ENCODE measurements around the gene NISCH.

NISCH gene

GRCh38 chr3:52539010-52539653, 83.7 kb downstream of the NISCH start:
- Histone ChIP-seq H3K27me3 (ENCODE audit: low read depth, low read length) (no peaks in the 10 kb centered on the region), H3K9me3 (ENCODE audit: insufficient read depth, low read length) (no peaks in the 10 kb centered on the region), H3K79me2 (ENCODE audit: low read length) (peaks cover 59% of the 10 kb centered on the region), H4K20me1 (ENCODE audit: insufficient read depth, low read length) (peaks cover 8% of the 10 kb centered on the region), H3K4me3 (ENCODE audit: low read length) (no peak overlapping the region), H3K4me2 (ENCODE audit: low read length) (no peak overlapping the region), H3K9ac (ENCODE audit: low read length) (no peak overlapping the region), H2AFZ (ENCODE audit: low read depth, low read length) (no peak overlapping the region), H3K4me1 (ENCODE audit: low read length) (peaks cover 20% of the 10 kb centered on the region), H3K36me3 (replicated peaks; ENCODE audit: low read depth, low read length) (peaks cover 19% of the 10 kb centered on the region), H3K27ac (ENCODE audit: low read length) (no peak overlapping the region)
- no peak for TF ChIP-seq EZH2phosphoT487 (IDR thresholded peaks at IDR 0.05; ENCODE audit: low read depth)
- TF ChIP-seq, protein P1, sequence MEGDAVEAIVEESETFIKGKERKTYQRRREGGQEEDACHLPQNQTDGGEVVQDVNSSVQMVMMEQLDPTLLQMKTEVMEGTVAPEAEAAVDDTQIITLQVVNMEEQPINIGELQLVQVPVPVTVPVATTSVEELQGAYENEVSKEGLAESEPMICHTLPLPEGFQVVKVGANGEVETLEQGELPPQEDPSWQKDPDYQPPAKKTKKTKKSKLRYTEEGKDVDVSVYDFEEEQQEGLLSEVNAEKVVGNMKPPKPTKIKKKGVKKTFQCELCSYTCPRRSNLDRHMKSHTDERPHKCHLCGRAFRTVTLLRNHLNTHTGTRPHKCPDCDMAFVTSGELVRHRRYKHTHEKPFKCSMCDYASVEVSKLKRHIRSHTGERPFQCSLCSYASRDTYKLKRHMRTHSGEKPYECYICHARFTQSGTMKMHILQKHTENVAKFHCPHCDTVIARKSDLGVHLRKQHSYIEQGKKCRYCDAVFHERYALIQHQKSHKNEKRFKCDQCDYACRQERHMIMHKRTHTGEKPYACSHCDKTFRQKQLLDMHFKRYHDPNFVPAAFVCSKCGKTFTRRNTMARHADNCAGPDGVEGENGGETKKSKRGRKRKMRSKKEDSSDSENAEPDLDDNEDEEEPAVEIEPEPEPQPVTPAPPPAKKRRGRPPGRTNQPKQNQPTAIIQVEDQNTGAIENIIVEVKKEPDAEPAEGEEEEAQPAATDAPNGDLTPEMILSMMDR (IDR thresholded peaks at IDR 0.05; ENCODE audit: low read depth, low read length): no peak

DNA sequence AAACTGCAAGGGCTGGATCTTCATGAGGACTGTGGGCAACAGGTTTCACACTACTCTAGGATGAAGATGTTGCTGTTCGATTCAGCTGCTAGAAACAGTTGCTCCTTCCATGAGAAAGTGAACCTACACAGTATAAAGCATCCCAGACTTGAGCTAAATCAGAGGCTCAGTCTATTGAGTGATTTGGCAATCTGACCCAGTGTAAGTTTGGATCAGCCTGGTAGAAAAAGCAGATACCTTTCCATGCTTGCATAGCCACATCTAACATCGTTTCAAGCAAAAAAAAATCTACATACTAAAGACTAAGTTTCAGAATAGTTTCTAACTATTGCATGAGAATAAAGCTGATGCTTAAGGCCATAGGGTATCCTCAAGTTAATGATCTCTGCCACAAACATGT, 85.6 kb downstream of the NISCH start:
- H3K36me3 ChIP-seq (replicated peaks; ENCODE audit: low read depth, low read length): peaks cover 25% of the 10 kb centered on the region
- H3K4me1 ChIP-seq (ENCODE audit: low read length): peaks cover 10% of the 10 kb centered on the region
- peaks cover 59% of the 10 kb centered on the region for H3K79me2 ChIP-seq (ENCODE audit: low read length)
- peaks cover 8% of the 10 kb centered on the region for H4K20me1 ChIP-seq (ENCODE audit: insufficient read depth, low read length)
- no peak overlapping the region for H3K4me3 ChIP-seq (ENCODE audit: low read length)
- no peak for TF ChIP-seq EZH2phosphoT487 (IDR thresholded peaks at IDR 0.05; ENCODE audit: low read depth)
- TF ChIP-seq, protein P1 (IDR thresholded peaks at IDR 0.05; ENCODE audit: low read depth, low read length): no peak
- no peak overlapping the region for H3K9ac ChIP-seq (ENCODE audit: low read length)
- H3K27me3 ChIP-seq (ENCODE audit: low read depth, low read length): no peaks in the 10 kb centered on the region
- H2AFZ ChIP-seq (ENCODE audit: low read depth, low read length): no peak overlapping the region
- H3K4me2 ChIP-seq (ENCODE audit: low read length): no peak overlapping the region
- H3K9me3 ChIP-seq (ENCODE audit: insufficient read depth, low read length): no peaks in the 10 kb centered on the region
- H3K27ac ChIP-seq (ENCODE audit: low read length): no peak overlapping the region

All from OCI-LY3 (cell line).